GM18870 (cell line): ENCODE measurements around the gene CCM2.

ENCODE experiments used
- ATAC-seq: cut with Tn5 transposase; IDR thresholded peaks from one replicate; pipeline ENCODE4 v1.9.1; 2021; ENCODE audit warnings: moderate library complexity; ENCODE audit not compliant: unreplicated experiment

CCM2 gene

DNA sequence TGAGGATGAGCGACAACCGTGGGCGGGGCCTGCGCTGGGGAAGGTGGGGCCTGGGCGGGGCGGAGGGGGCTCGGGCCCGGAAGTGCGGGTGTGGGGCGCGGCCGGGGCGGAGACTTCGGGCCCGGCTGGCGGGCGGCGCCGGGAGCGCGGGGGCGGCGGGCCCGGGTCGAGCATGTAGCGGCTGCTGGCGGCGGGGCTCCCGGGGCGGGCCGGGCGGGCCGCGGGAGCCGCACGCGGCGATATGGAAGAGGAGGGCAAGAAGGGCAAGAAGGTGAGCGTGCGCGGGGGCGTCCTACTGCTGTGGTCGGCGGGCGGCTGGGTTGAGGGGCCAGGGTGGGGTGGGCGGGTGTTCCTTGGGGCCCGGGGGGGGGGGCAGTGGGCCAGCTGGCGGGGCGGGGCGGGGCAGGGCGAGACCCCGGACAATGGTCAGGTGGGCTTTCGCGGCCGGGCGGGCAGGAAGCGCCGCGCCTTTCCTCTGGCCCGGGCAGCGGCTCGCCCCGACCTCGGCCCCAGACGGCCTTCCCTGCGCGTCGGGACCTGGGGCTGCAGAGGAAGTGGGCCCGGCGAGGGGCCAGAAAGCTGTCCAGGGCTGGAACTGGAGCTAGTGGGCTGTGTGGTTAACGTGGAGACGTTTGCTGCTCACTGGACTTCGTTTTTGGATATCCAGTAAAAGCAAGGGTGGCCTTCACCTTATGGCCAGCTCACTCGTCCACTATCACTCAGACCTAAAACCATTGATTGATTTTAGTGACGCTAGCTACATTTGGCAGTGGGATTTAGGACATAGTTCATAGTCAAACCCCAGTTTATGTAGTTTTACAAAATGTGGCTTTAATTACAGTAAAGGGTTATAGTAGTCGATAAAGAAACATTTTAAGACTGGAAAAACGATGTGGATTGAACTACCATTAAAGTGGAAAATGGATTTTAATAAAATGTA is at the start of gene CCM2:
Gene CCM2 (plus strand): TSS at position 109 of the 940 bp plus-strand sequence. CDS start 133 bp downstream, at position 242.
- ATAC-seq: no peak

DNA sequence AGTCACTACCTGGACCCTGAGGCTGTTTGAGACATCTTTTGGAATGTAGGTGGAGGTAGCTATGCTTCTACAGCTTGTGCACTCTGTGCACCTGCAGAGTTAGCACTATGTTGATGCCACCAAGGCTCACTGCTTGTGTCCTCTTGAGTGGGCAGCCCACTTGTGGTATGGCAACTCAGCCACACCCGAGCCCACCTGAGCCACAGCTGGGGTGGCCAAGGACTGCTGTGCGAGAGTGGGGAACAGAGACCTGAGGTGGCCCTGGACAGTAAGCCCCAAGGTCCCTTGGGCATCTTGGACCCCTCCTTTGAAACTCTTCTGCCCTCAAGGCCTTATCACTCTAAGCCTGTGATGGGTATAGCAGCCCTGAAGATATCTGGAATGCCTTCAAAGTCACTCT is 46.8 kb upstream of the CCM2 start:
- ATAC-seq: no peak

DNA sequence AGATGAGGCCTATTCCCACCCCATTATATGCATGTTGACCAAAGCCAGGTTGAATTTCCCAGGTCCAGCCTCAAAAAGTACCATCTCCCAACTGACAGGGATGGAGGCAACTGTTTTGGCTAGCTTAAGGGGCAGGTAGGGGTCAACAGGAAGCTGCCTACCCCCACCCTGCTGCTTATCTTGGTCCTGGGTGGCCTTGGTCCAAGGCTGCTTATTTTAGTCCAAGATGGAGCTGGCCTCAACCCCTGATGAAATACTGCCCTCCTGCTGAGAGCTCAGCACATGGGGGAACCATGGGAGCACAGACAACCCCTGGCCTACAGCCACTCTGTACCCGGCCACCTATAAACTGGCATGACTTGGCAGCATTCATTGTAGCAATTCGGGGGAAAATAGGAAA is 44.3 kb upstream of the CCM2 start:
- ATAC-seq: no peak

DNA sequence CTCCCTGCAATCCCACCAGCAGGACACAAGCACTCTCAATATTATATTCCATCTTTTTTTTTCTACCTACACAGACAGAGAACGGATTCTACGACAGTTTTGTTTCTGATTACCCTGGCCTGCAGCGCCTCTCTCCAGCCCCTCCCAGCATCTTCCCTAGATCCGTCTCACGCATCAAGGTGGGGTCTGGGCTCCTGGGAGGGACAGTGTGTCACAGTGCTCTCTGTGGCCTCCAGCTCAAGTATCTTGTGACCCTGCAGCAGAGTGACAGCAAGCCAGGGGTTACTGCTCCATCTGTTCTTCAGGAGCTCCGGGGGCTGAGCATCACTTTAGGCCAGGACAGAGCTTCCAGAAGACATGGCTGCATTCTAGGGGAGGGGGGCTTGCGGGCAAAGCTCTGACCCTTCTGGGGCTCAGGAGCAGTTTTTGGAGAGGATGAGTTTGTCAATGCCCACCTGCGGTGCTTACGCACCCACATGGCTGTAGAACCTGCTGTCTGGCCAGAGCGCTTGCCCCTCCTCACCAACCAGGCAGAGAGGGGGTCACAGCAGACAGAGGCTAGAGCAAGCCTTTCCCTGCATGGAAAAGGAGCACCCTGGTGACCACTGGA is 43.7 kb upstream of the CCM2 start:
- no peak for ATAC-seq

DNA sequence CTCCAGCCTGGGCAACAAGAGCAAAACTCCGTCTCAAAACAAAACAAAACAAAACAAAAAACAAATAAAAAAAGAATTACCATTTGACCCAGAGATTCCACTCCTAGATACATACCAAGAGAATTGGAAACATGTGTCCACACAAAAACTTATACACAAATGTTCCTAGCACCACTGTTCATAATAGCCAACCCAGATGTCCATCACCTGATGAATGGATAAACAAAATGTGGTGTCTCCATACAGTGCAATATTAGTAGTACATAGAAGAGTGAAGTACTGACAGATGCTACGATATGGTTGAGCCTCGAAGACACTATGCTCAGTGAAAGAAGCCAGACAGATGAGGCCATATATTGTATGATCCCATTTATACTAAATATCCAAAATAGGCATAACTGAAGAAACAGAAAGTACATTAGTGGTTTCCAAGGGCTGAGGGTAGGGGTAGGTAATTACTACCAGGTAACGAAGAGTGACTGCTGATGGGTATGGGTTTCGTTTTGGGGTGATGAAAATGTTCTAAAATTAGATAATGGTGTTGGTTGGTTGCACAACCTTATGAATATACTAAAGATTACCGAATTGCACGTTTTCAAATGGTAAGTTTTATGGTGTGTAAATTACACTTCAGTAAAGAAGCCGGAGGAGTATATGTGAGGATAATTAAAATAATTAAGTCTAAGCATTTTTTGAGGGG is 41.2 kb upstream of the CCM2 start:
- no peak for ATAC-seq

DNA sequence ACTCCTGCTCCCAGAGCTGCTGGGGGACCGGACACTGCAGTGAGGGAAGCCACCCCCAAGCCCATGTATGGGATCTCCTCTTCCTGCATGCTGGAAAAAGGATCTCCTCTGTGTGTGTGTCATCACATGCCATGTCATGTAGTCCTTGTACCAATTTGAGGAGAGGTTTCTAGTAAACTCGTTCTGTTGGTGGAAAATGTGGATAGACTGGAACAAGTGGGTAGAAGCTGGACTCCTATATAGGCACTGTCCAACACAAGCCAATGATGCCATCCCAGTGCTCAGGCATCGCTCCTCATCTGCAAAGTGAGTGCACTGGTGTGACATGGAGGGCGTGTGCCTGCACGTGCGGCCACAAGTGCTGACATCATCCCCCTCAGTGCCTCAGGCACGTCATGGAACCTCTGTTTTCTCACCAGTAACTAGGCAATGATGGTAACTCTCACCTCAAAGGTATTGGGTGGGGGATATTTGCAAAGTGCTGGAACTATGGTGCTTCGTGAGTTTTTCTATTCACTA is 40.5 kb upstream of the CCM2 start:
- no peak for ATAC-seq

DNA sequence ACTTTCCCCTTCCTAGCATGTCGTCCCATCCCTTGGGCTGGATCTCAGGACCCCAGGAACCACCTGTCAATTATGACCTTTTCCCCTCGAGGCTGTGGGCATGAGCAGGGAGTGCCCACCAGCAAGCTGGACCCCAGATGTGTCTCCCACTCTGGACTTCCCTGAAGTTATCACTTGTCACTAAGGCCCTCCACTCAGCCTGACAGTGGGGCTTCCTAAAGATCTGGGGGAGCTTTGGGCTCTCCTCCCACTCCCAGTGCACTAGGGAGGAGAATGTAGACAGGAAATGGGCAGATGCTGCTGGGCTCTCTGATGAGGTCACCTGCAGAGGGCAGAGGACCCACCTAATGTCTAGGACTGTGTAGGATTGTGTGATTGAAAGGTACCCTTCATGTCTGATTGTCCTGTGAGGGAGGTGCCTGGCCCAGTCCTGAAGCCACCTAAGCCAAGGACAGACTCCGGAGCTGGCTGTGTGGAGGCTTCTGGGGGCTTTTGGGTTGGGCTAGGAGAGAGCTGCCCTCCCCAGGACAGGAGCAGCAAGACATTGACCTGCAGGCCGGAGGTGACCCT is 39.9 kb upstream of the CCM2 start:
- no peak for ATAC-seq

DNA sequence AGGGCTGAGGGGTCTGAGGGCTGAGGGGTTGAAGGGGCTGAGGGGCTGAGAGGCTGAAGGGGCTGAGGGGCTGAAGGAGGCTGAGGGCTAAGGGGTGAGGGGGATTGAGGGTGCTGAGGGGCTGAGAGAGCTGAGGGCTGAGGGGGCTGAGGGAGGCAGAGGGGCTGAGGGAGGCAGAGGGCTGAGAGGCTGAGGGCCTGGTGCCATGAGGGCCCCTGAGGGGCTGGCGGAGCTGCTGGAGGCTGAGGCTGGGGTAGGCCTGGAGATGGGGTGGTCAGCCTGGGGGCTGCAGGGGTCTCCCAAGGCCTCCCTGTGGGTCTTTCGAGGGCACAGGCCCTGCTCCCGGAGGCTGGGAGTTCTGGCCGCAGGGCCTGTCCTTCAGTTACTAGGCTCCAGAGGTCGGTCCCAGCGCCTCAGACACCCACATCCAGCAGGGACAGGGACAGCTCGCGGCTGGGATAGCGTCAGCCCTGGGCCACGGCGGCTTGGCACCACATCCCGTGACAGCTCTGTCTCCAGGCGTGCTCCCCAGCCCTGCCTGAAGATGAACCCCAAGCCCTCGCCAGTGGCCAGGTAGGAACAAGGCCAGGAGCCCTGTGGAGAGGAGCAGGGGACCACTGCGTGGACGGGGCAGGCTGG is 38.0 kb upstream of the CCM2 start:
- ATAC-seq: no peak

DNA sequence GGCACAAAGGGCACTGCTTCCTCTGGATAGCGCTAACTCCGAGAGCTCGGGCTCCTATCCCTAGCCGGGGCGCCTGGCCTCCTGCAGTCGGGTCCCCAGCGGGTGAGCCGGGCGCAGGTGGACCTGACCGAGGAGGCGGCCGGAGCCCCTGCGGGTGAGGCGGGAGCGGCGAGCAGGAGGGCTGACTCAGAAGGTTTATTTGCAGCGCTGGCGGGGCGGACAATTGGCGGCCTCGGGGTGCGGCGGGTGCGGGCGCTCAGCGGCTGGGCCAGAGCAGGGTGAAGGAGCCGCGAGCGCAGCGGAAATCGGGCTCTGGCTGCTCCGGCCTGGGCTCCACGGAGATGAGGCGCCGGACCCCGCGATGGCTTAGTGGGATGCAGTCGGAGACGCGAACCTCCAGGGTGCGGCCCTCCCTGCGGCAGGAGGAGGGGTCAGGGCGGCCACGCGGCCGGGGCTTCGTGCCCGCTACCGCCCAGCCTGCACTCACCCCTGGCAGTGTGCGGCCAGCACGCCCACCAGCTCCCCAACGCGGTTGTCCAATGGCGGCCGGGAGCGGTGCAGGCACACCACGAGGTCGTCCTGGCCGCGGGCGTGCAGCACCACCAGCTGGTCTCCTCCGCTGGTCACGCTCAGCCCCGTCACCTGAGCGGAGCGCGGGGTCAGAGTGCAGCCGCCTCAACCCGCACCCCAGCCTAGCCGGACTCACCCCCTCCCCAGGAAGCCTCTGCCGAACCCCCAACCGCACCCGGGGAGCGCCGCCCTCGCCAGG is 37.3 kb upstream of the CCM2 start:
- no peak for ATAC-seq

DNA sequence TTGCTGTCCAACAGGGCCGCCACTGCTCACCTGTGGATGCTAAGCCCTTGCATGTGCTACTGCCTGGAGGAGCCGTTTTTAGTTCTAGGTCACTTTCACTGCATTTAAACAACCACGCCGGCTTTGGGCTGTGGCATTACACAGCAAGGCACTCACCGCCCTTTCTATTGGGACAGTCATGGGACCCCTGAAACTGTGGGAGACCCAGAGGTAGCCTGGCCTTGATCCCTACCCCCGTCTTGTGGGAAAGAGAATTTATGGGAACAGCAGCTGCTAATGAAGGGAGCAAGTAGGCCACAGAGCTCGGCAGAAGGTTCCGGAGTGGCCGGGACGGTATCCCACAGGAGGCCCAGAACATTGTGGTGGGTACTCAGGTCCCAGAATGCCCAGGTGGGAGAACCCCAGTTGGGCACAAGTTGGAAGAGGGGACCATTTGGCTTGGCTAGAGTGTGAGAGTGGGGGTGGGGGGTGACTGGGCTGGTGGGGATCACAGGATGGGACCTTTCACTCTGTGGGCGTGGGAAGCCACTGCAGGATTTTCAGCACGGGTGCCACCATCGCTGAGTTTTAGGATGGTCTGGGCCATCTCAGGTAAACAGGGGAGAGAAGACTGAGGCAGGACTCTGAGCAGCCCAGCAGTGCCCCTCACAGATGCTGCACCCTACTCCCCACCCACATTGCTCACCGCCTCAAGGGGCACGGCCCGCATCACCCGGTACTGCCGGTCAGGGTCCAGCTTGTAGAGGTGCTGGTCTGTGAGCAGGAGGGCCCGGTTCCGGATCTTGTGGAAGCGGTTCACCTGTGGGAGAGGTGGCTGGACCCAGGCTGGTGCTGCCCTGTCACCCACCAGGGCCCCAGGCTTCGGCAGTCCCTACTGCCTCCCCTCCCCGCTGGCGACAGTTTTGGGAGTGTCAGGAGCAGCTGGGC is 36.4 kb upstream of the CCM2 start:
- no peak for ATAC-seq

DNA sequence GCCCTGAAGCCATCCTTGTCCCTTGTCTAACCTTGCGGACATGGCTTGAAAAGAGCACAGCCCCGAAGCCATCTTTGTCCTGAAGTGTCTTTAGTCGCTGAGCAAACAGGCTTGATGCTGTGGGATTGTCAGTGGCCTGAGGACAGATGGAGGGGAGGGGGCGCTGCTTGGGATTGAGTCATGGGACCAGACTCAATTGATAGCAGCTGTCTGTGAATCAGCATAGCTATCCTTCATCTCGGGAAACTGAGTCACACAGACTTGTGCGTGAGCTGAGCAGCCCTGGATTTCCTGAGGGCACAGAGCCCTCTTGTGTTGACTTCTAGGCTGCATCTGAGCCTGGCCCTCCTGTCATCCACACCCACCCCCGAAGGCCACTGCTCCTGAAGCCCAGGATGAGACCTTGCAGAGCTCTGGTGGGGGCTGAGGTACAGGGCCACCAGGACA is 35.6 kb upstream of the CCM2 start:
- no peak for ATAC-seq

DNA sequence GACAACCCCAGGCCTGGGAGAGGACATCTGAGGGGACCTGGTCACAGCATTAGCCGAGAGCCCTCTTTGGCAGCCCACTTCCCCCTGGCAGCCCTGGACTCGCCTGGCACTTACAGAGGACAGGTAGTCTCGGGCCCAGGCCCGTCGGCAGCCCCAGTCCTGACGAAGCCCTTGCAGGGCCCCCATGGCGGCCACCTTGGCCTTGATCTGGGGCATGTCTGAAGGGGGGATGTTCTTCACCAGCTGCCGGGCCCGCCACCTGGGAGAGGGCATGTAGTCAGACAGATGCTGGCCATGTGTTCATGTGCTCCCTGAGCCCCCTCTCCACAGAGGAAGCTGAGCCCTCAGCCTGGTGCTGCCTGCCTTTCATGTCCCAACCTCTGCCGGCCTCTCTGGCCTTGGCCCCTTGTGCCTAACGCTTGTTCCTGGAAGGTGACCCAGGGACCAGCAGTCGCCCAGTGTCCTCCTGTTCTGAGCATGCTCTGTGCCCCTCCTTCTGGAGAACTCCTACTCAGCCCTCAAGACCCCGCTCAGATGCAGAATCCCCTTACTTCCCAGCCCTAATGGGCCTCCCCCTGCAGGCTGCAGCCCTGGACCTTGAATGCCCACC is 35.1 kb upstream of the CCM2 start:
- no peak for ATAC-seq

DNA sequence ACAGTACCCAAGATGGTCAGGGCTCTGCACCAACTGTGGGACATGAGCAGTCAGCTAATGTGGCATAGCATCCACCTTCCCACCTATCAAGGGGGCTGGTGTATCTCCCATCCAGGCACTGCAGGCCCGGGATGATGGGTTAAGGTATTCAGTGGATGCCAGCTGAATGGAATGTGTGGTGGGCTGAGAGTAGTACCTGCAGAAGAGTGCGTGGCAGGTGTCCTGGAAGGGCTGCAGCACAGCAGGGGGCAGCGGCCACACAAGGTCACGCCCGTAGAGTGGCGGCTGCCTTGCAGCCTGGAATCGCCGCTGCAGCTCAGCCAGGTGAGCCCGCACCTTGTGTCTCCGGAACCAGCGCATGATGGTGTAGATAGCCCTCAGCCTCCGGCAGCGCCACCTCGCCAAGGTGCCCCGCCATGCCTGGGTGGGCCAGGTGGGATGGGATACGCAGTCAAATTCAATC is 34.5 kb upstream of the CCM2 start:
- ATAC-seq: no peak

DNA sequence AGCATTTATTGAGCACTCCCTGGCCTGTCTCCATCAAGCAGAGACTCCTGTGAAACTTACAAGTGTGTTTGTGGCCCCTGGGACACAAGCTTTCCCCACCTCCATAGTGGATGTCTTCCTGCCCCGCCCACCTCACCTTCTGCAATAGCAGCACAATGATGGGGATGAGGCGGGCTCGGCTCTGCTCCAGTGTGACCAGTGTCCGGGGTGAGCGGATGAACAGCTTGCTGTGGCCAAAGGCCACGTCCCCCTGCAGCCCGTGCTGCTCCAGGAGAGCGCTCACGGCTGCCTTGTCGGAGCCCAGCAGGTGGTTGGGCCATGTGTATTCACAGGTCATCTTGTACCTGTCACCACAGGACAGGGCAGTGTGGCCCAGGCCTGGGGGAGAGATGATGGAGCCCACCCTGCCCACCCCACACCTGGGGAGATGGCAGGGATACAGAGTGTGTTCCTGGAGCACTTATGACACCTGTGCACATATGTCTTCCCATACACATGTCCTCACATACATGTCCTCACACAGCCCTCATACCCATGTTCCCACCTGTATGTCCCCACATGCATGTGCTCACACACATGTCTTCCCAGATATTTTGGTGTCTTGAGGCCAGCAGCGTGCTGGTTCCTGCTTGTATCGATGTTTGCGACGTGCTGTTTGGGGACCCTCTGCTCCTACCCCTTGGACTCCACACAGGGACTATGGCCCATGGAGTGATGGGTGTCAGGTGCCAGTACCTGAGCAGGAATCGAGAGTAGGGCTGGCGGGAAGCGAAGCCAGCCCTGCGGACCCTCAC is 33.9 kb upstream of the CCM2 start:
- no peak for ATAC-seq

DNA sequence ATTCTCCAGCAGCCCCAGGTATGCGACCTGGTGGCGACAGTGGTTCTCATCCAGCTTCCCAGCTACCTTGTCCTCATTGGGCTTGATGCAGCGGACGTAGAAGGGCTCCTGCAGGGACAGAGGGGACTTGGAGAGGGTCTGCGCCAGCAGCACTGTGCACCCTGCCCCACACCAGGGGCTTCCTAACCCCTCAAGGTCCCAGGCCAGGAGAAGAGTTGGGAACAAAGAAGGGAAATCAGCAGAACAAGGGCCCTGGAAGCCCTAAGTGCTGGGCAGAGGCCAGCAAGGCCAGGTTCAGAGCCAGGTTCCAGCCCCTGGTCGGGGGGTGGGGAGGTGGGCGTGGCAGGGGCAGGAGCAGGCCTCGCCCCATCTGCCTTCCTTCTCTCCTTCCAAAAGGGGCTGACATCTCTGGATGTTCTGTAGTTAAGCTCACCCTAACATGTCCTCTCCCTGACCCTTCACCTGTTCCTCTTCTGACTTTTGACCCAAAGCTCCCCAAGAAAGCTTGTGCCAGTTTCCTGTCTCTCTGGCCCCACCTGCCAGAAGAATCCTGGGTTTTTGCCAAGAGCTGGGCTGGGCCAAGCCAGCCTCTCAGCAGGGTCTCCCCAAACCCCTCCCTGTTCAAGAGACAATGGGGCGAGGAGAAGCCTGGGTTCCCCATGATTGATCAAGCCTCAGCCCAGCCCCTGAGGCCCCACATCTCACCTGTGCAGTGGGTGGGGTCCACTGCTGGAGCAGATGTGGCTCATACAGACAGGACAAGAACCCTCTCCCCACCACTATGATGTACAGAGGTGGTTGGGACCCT is 33.1 kb upstream of the CCM2 start:
- ATAC-seq: no peak

DNA sequence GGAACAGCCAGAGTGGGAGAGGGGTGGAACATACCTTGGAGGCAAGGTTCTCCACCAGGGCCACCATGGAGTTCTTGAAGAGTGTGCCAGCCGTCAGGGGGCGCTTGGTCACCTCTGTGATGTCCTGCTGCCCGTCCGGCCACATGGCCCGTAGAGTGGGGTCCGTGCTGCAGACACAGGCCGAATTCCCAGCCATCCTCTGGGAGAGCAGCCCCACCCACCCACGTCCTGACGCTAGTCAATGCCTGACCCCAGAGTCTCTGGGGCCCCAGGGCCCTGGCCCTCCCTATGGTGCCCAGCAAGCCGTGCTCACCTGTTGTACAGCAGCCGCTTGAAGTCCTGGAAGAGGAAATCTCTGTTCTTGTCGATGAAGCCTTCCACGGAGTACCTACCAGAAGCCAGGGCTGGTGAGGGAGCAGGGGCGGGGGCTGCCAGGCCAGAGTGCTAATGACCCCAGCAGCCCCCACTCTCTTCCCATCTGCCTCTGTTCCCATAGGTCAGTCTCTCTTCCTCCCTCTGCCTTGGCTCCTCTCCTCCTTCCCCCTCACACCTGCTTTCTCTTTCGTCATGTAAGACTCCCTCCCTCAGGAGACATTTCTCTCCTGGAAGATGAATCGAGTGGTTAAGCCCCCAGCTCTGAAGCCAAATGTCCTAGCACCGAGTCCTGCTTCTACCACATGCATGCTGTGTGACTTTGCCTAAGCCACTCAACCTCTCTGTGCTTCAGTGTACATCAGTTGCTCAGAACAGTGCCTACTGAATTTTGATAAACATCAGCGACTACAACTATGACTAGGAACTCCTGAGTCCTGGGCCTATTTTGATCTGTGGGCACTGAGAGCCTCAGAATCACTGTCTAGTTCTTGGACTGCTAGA is 32.2 kb upstream of the CCM2 start:
- no peak for ATAC-seq
